Endothelial cell of umbilical vein (primary cell): ENCODE results near the gene OR10H3. TPM values are rescaled to one million over a fixed set of nuclear protein-coding genes. Genes with fewer than 3 reads are reported as not detected.

Source experiments
- BruUV-seq: library from RNA; stranded (reverse); fragments of 400-500 nt; replicated peaks from 2 replicates; lab custom pipeline; 2021; lab: Mats Ljungman, UMichigan
- CTCF ChIA-PET: fragments of 300-600, 350-600 bp; sonication (Branson Sonifier 250); formaldehyde crosslinking; loops from one replicate; lab custom pipeline; 2021; ENCODE audit warnings: antibody characterized with exemption, inconsistent platforms; lab: Charles Lee
- POLR2A ChIA-PET: fragments of 300-600, 350-600 bp; sonication (Branson Sonifier 250); formaldehyde crosslinking; loops from one replicate; lab custom pipeline; 2021; ENCODE audit warnings: antibody characterized with exemption, inconsistent platforms; lab: Charles Lee
- DNase-seq: peaks from one replicate; pipeline ENCODE4 v3.0.0-alpha.2; 2011; ENCODE audit warnings: low read depth, low spot score
- FAIRE-seq: peaks from 2 replicates; lab custom pipeline; 2011; peaks lifted over from hg19 to GRCh38; lab: Jason Lieb, UNC
- H2AFZ ChIP-seq: 2 replicates; pipeline ENCODE4 v1.6.0; 2012; ENCODE audit warnings: low read depth, low read length, control low read depth, inconsistent platforms
- H3K27ac ChIP-seq: 2 replicates; pipeline ENCODE4 v1.5.1; 2011; ENCODE audit warnings: low read depth, mild to moderate bottlenecking, control low read depth, low read length, moderate library complexity; ENCODE audit not compliant: insufficient read depth
- H3K27me3 ChIP-seq, 2 experiments: 2 replicates each; pipeline versions ENCODE4 v1.6.0 to v1.6.1; 2011; ENCODE audit warnings: low read length in 2 of 2, mixed read lengths in 1 of 2; ENCODE audit not compliant: control insufficient read depth in 2 of 2, insufficient read depth in 2 of 2
- H3K36me3 ChIP-seq, 2 experiments: 2 replicates in 1 of 2; 3 replicates in 1 of 2; pipeline ENCODE4 v1.5.1; 2011; ENCODE audit warnings: low read length in 2 of 2, mild to moderate bottlenecking in 1 of 2, moderate library complexity in 1 of 2; ENCODE audit not compliant: control insufficient read depth in 2 of 2, insufficient read depth in 2 of 2; ENCODE audit errors: extremely low read depth in 1 of 2
- H3K4me1 ChIP-seq: 3 replicates; pipeline ENCODE4 v1.5.1; 2011; ENCODE audit warnings: mild to moderate bottlenecking, low read length; ENCODE audit not compliant: control insufficient read depth, insufficient read depth; ENCODE audit errors: extremely low read depth
- H3K4me2 ChIP-seq: 2 replicates; pipeline ENCODE4 v1.6.1; 2011; ENCODE audit warnings: low read length, control low read depth, mixed read lengths; ENCODE audit not compliant: insufficient read depth
- H3K4me3 ChIP-seq, 3 experiments: fragments of 200-600 bp in 1 of 3; sonication (generic), shearing (Covaris generic) in 1 of 3; replicated peaks in 1 of 3; 2 replicates each; pipeline ENCODE4 v1.5.1; 2011 to 2016; ENCODE audit warnings: control low read depth in 3 of 3, low read length in 3 of 3, mild to moderate bottlenecking in 2 of 3, inconsistent platforms in 1 of 3, low read depth in 1 of 3, moderate library complexity in 1 of 3; ENCODE audit not compliant: insufficient read depth in 1 of 3
- H3K79me2 ChIP-seq: 2 replicates; pipeline ENCODE4 v1.6.0; 2012; ENCODE audit warnings: low read length, inconsistent platforms; ENCODE audit not compliant: control insufficient read depth, insufficient read depth
- H3K9ac ChIP-seq: replicated peaks from 2 replicates; pipeline ENCODE3; 2011; ENCODE audit warnings: low read length, control low read depth; ENCODE audit not compliant: insufficient read depth; ENCODE audit errors: extremely low read depth
- H3K9me1 ChIP-seq: replicated peaks from 3 replicates; pipeline ENCODE4 v1.6.0; 2011; ENCODE audit warnings: mild to moderate bottlenecking, low read length; ENCODE audit not compliant: control insufficient read depth, insufficient read depth; ENCODE audit errors: extremely low read depth
- H3K9me3 ChIP-seq: replicated peaks from 2 replicates; pipeline ENCODE4 v1.5.1; 2012; ENCODE audit warnings: low read length, inconsistent platforms; ENCODE audit not compliant: control insufficient read depth, insufficient read depth
- H4K20me1 ChIP-seq: replicated peaks from 2 replicates; pipeline ENCODE3; 2011; ENCODE audit warnings: mild to moderate bottlenecking, low read length; ENCODE audit not compliant: control insufficient read depth, insufficient read depth; ENCODE audit errors: extremely low read depth
- EZH2 ChIP-seq: IDR thresholded peaks from 2 replicates; pipeline ENCODE4 v1.6.1; 2012; ENCODE audit warnings: borderline replicate concordance, low read depth, mild to moderate bottlenecking, moderate library complexity, low read length, inconsistent platforms; ENCODE audit not compliant: severe bottlenecking
- FOS ChIP-seq: IDR thresholded peaks from 2 replicates; pipeline ENCODE4 v1.6.1; 2011; ENCODE audit warnings: mild to moderate bottlenecking, low read length, moderate library complexity, borderline replicate concordance; ENCODE audit not compliant: insufficient read depth
- GATA2 ChIP-seq: IDR thresholded peaks from 2 replicates; pipeline ENCODE4 v1.7.0; 2011; ENCODE audit warnings: low read depth, mild to moderate bottlenecking, moderate library complexity, mixed read lengths, low read length; ENCODE audit not compliant: insufficient read length, insufficient read depth
- JUN ChIP-seq: IDR thresholded peaks from 2 replicates; pipeline ENCODE4 v1.6.1; 2011; ENCODE audit warnings: borderline replicate concordance, low read depth; ENCODE audit not compliant: insufficient read length, insufficient read depth
- MYC ChIP-seq: IDR thresholded peaks from one replicate; pipeline ENCODE4 v1.6.1; 2011; ENCODE audit warnings: mild to moderate bottlenecking, low read depth, low read length
- POLR2A ChIP-seq: IDR thresholded peaks from 2 replicates; pipeline ENCODE4 v1.6.1; 2012; ENCODE audit warnings: low read depth, mild to moderate bottlenecking, control low read depth, low read length
- POLR2AphosphoS5 ChIP-seq: IDR thresholded peaks from 2 replicates; pipeline ENCODE4 v1.6.1; 2012; ENCODE audit warnings: low read depth, mild to moderate bottlenecking, control low read depth, low read length, moderate library complexity; ENCODE audit not compliant: insufficient read depth
- dilution Hi-C: fragments of 300-500 bp; cut with MboI; formaldehyde crosslinking; loops from one replicate; pipeline ENCODE4 v1.15.0; 2019; ENCODE audit warnings: low sequenced_read_pairs; ENCODE audit not compliant: extremely low pct_ligation_motif_present
- intact Hi-C: fragments of 100-400 bp; cut with micrococcal nuclease; formaldehyde crosslinking; loops from one replicate; pipeline ENCODE4 v1.10.0; 2022
- polyA plus RNA-seq, 4 experiments: library from polyadenylated mRNA; depleted of rRNA in 3 of 4; stranded (reverse) in 3 of 4; unstranded in 1 of 4; fragments of >200 nt; gene quantifications; 2 replicates each; pipeline versions ENCODE4 v1.2.1 to v1.2.3, GENCODE V29; 2011 to 2012; ENCODE audit warnings: missing spikeins in 1 of 4
- total RNA-seq: library from RNA; stranded (reverse); gene quantifications from 2 replicates; pipeline ENCODE4 v1.2.3, GENCODE V29; 2021
- TF ChIP-seq, protein P1 (sequence below): IDR thresholded peaks from 2 replicates; pipeline ENCODE4 v1.6.1; 2011; ENCODE audit not compliant: insufficient read depth, insufficient read length
- TF ChIP-seq, protein P2 (sequence below), 2 donors: IDR thresholded peaks; 1 replicate in 1 of 2; 2 replicates in 1 of 2; pipeline ENCODE4 v1.5.1; 2011; ENCODE audit warnings: low read length in 2 of 2, mild to moderate bottlenecking in 2 of 2, moderate library complexity in 2 of 2, control low read depth in 1 of 2, inconsistent platforms in 1 of 2, low read depth in 1 of 2; ENCODE audit not compliant: insufficient read depth in 1 of 2; ENCODE audit errors: extremely low read depth in 1 of 2

The OR10H3 gene
- total and polyA plus RNA-seq, 2 donors (not counting 3 experiments of a cell fraction or from before 2014, with no cell fraction given): not detected

DNA sequence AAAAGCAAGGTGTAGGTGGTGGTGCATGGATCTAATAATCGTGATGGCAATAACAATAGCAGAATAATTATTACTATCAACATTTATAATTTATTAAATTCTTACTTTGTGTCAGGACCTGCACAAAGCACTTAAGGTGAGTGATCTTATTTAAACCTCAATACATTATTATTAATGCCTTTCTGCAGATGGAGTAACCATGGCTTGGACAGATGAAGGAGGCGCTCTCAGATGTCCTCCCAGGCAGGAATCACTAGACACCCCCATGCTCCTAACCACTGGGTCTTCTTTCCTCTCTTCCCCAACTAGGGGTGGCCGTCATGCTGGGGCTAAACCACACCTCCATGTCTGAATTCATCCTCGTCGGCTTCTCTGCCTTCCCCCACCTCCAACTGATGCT is 10.1 kb upstream of the OR10H3 start, which contains the start of gene OR10H2:
Gene OR10H2, plus strand, starts transcription at position 301 of the 400 bp plus-strand sequence. Its CDS starts 20 bp downstream, at position 321.
- no peak for FAIRE-seq
- H3K79me2 ChIP-seq: no peaks in the 10 kb centered on the region
- TF ChIP-seq GATA2 (no peak), POLR2AphosphoS5 (no peak), JUN (no peak), MYC (no peak), FOS (no peak), EZH2 (no peak), POLR2A (no peak)
- TF ChIP-seq, protein P1, sequence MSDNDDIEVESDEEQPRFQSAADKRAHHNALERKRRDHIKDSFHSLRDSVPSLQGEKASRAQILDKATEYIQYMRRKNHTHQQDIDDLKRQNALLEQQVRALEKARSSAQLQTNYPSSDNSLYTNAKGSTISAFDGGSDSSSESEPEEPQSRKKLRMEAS: no peak
- TF ChIP-seq, protein P2, sequence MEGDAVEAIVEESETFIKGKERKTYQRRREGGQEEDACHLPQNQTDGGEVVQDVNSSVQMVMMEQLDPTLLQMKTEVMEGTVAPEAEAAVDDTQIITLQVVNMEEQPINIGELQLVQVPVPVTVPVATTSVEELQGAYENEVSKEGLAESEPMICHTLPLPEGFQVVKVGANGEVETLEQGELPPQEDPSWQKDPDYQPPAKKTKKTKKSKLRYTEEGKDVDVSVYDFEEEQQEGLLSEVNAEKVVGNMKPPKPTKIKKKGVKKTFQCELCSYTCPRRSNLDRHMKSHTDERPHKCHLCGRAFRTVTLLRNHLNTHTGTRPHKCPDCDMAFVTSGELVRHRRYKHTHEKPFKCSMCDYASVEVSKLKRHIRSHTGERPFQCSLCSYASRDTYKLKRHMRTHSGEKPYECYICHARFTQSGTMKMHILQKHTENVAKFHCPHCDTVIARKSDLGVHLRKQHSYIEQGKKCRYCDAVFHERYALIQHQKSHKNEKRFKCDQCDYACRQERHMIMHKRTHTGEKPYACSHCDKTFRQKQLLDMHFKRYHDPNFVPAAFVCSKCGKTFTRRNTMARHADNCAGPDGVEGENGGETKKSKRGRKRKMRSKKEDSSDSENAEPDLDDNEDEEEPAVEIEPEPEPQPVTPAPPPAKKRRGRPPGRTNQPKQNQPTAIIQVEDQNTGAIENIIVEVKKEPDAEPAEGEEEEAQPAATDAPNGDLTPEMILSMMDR (IDR thresholded peaks at IDR 0.05; ENCODE audit: extremely low read depth in 1 of 2, insufficient read depth in 1 of 2, low read depth in 1 of 2, low read length in 2 of 2): no peak
- H2AFZ ChIP-seq: no peak within 1 kb of the TSS
- H3K27ac ChIP-seq: no peak within 1 kb of the TSS
- H3K9ac ChIP-seq: no peak within 1 kb of the TSS
- intact Hi-C loops: no loop called here
- no peak within 1 kb of the TSS for H3K4me3 ChIP-seq
- H3K9me1 ChIP-seq: no peaks in the 10 kb centered on the region
- no peaks in the 10 kb centered on the region for H3K4me1 ChIP-seq
- no peaks in the 10 kb centered on the region for H3K36me3 ChIP-seq
- H3K4me2 ChIP-seq: no peak within 1 kb of the TSS
- DNase-seq: no peak
- BruUV-seq: no TSS peak
- no peaks in the 10 kb centered on the region for H3K27me3 ChIP-seq
- no peaks in the 10 kb centered on the region for H3K9me3 ChIP-seq
- dilution Hi-C loops: no loop called here
- ChIA-PET POLR2A (no interaction called here), CTCF (no interaction called here)
- no peaks in the 10 kb centered on the region for H4K20me1 ChIP-seq
